ENCODE measurements around the gene IFITM2. TPM values are rescaled to one million over a fixed set of nuclear protein-coding genes. Genes with fewer than 3 reads are reported as not detected.
"Not testable (repeated sequence)": the region's sequence is repeated elsewhere in the genome, so short reads cannot be mapped to it uniquely, and the experiment has no call there.

IFITM2 gene
- total RNA-seq, 3 donors from 2014 or later = 81.4 to 404 (median 129) TPM

DNA sequence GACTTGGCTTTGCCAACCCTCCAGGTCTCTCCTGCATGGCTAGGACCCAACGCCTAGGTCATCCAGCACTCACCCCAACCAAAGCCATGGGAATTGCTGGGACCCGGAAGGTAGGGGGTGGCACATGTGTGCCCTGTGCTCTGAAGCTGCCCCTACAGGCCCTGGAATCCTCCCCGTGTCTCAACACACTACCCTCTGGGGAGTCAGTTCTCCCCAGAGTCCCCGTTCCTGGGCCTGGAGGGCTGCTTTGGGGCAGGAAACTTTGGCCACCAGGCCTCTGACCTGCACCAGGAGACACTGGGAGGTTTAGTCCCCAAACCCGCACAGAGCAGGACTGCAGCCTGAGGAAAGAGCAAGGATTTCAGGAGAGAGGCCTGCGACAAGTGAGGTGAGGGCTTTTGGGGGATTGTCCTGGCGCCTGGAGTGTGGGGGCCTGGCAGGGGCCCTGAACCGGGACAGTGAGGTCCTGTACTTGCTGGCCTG is 5.7 kb downstream of the IFITM2 start:
- DNase-seq (ENCODE audit: low spot score in 2 of 2) = no peak
- Histone ChIP-seq H3K4me1 (peaks cover 9 to 20% of the 10 kb centered on the region in 2 donors), H3K27ac (peak overlapping the region; percentile 84 to 93), H3K4me3 (peak overlapping the region; percentile 52 to 88 (median 60)), H3K27me3 (no peaks in the 10 kb centered on the region), H3K36me3 (no peaks in the 10 kb centered on the region), H3K9me3 (no peaks in the 10 kb centered on the region)
- no peak for TF ChIP-seq POLR2AphosphoS5 (IDR thresholded peaks at IDR 0.05)
- TF ChIP-seq, protein P1, sequence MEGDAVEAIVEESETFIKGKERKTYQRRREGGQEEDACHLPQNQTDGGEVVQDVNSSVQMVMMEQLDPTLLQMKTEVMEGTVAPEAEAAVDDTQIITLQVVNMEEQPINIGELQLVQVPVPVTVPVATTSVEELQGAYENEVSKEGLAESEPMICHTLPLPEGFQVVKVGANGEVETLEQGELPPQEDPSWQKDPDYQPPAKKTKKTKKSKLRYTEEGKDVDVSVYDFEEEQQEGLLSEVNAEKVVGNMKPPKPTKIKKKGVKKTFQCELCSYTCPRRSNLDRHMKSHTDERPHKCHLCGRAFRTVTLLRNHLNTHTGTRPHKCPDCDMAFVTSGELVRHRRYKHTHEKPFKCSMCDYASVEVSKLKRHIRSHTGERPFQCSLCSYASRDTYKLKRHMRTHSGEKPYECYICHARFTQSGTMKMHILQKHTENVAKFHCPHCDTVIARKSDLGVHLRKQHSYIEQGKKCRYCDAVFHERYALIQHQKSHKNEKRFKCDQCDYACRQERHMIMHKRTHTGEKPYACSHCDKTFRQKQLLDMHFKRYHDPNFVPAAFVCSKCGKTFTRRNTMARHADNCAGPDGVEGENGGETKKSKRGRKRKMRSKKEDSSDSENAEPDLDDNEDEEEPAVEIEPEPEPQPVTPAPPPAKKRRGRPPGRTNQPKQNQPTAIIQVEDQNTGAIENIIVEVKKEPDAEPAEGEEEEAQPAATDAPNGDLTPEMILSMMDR (IDR thresholded peaks at IDR 0.05) = no peak
- no peak for TF ChIP-seq POLR2A (IDR thresholded peaks at IDR 0.05)
- intact Hi-C loops (cut with DNase I; ENCODE audit: low total_unique reads) = no loop called here

DNA sequence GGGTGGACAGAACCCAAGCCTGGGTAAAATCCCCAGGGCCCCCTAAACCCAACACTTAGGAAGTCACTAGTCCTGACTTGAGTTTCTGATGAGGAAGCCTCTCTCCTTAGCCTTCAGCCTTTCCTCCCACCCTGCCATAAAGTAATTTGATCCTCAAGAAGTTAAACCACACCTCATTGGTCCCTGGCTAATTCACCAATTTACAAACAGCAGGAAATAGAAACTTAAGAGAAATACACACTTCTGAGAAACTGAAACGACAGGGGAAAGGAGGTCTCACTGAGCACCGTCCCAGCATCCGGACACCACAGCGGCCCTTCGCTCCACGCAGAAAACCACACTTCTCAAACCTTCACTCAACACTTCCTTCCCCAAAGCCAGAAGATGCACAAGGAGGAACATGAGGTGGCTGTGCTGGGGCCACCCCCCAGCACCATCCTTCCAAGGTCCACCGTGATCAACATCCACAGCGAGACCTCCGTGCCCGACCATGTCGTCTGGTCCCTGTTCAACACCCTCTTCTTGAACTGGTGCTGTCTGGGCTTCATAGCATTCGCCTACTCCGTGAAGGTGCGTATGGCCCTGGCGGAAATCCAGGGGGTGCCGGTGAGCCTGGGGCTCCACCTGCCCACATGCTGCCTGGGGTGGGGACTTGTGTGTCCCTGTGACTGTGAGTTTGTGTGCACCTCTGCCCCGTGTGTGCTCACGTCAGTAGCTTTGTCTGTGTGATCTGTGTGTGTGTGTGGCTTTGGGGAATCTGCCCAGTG is 6.4 kb downstream of the IFITM2 start, which contains the start of gene IFITM1:
IFITM1 (plus strand) TSS at position 254 of the 767 bp plus-strand sequence; CDS start at position 385, 131 bp downstream.
- Histone ChIP-seq H3K27ac (peak within 1 kb of the TSS; percentile 84 to 93), H3K4me3 (peak within 1 kb of the TSS; percentile 52 to 88 (median 60)), H3K9me3 (no peaks in the 10 kb centered on the region), H3K36me3 (no peaks in the 10 kb centered on the region), H3K27me3 (no peaks in the 10 kb centered on the region), H3K4me1 (peaks cover 9 to 20% of the 10 kb centered on the region in 2 donors)
- TF ChIP-seq, protein P1 (IDR thresholded peaks at IDR 0.05) = no peak
- peak; percentile 35 to 64 (median 57) for TF ChIP-seq POLR2AphosphoS5 (IDR thresholded peaks at IDR 0.05)
- no peak for DNase-seq (ENCODE audit: low spot score in 2 of 2)
- intact Hi-C loops (cut with DNase I; ENCODE audit: low total_unique reads) = no loop called here

- Histone ChIP-seq H3K4me3 (peak overlapping the region; percentile 52 to 88 (median 60)), H3K4me1 (peaks cover 3 to 20% of the 10 kb centered on the region in 2 donors), H3K27ac (peak overlapping the region; percentile 84 to 93)
- intact Hi-C loops (cut with DNase I; ENCODE audit: low total_unique reads); DNase-seq (ENCODE audit: low spot score in 2 of 2); H3K36me3 ChIP-seq; H3K9me3 ChIP-seq; H3K27me3 ChIP-seq: not testable (repeated sequence)
These were observed 6.9 kb downstream of the IFITM2 start for GRCh38 chr11:314554-314875.

DNA sequence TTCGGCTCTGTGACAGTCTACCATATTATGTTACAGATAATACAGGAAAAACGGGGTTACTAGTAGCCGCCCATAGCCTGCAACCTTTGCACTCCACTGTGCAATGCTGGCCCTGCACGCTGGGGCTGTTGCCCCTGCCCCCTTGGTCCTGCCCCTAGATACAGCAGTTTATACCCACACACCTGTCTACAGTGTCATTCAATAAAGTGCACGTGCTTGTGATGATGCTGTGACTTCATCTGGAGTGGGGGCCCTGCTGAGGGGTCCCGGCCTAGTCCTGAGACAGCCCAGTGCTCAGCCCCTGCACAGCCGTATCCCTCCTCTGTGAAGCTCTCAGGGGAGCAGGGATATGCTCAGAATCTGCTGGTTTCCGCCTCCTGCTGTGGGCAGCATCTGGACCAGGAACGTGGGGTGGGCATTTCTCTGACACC is 7.5 kb downstream of the IFITM2 start:
- peak overlapping the region; percentile 52 to 88 (median 60) for H3K4me3 ChIP-seq
- intact Hi-C loops (cut with DNase I; ENCODE audit: low total_unique reads) = no loop called here
- no peaks in the 10 kb centered on the region for H3K9me3 ChIP-seq
- H3K36me3 ChIP-seq = no peaks in the 10 kb centered on the region
- peaks cover 0 to 20% of the 10 kb centered on the region in 2 donors for H3K4me1 ChIP-seq
- no peak for DNase-seq (ENCODE audit: low spot score in 2 of 2)
- no peaks in the 10 kb centered on the region for H3K27me3 ChIP-seq
- H3K27ac ChIP-seq = peak overlapping the region; percentile 65 to 93
- no peak for TF ChIP-seq POLR2AphosphoS5 (IDR thresholded peaks at IDR 0.05)
- TF ChIP-seq, protein P1 (IDR thresholded peaks at IDR 0.05) = no peak
- no peak for TF ChIP-seq POLR2A (IDR thresholded peaks at IDR 0.05)

- intact Hi-C loops (cut with DNase I; ENCODE audit: low total_unique reads) = no loop called here
- Histone ChIP-seq H3K9me3 (no peaks in the 10 kb centered on the region), H3K27ac (peak overlapping the region; percentile 65 to 93), H3K4me3 (peak overlapping the region; percentile 52 to 88 (median 60)), H3K36me3 (no peaks in the 10 kb centered on the region), H3K4me1 (peaks cover 0 to 20% of the 10 kb centered on the region in 2 donors), H3K27me3 (no peaks in the 10 kb centered on the region)
- TF ChIP-seq, protein P1 (IDR thresholded peaks at IDR 0.05) = no peak
- TF ChIP-seq POLR2AphosphoS5 (IDR thresholded peaks at IDR 0.05) (no peak), POLR2A (IDR thresholded peaks at IDR 0.05) (no peak)
- DNase-seq (ENCODE audit: low spot score in 2 of 2) = no peak
These were observed 7.9 kb downstream of the IFITM2 start for GRCh38 chr11:315516-315994.
